Esophagus squamous epithelium (tissue), 4 donors: ENCODE results near the gene HOXB4.

ENCODE experiments used
- POLR2A ChIP-seq, 4 donors: fragments of 450-650 bp; IDR thresholded peaks; one replicate each; pipeline ENCODE4 v1.6.1; 2017; ENCODE audit warnings: antibody characterized with exemption in 4 of 4, mild to moderate bottlenecking in 4 of 4, moderate library complexity in 3 of 4
- TF ChIP-seq, protein P1 (sequence below), 6 experiments: fragments of 450-650 bp in 4 of 6; fragments of 200-600 bp in 2 of 6; sonication (generic) in 2 of 6; IDR thresholded peaks; one replicate each; pipeline ENCODE4 v1.5.1; 2016 to 2019; ENCODE audit warnings: antibody characterized with exemption in 6 of 6, mild to moderate bottlenecking in 4 of 6, moderate library complexity in 4 of 6

DNA sequence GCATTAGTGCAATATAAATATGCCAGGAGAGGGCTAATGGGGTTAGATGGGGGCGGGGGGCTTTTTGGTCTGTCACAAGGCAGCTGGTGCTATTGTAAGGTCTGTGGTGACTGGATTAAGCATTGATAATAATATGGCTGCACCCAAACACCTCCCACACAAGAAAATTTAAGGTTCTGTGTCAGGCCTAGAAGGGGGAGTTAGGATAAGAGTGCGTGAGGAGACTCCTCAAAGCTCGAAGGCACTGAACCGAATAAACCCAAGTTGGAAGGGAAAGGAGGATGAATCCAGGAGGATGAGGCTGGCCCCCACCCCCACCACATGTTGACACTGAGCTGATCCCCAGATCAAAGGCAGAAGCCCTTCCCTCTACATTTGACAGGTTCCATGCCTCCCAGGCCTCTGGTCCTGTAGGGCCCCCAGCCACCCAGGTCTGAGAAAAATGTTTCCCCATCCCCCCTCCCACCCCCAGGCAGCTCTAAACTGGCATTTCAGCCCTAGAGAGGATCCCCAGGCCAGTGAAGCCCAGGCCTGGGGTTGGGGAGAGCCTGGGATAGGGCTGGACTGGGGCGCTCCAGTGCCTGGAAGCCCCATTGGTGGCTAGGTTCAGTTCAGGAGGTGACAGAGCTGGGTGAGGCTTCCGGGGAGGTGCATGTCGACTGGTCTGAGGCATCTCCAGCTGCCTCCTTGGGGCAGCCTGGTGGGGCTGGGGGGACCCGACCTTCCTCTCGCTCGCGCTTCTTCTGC lies 49.0 kb downstream of the HOXB4 start:
- TF ChIP-seq, protein P1, sequence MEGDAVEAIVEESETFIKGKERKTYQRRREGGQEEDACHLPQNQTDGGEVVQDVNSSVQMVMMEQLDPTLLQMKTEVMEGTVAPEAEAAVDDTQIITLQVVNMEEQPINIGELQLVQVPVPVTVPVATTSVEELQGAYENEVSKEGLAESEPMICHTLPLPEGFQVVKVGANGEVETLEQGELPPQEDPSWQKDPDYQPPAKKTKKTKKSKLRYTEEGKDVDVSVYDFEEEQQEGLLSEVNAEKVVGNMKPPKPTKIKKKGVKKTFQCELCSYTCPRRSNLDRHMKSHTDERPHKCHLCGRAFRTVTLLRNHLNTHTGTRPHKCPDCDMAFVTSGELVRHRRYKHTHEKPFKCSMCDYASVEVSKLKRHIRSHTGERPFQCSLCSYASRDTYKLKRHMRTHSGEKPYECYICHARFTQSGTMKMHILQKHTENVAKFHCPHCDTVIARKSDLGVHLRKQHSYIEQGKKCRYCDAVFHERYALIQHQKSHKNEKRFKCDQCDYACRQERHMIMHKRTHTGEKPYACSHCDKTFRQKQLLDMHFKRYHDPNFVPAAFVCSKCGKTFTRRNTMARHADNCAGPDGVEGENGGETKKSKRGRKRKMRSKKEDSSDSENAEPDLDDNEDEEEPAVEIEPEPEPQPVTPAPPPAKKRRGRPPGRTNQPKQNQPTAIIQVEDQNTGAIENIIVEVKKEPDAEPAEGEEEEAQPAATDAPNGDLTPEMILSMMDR (IDR thresholded peaks at IDR 0.05), result no peak
- TF ChIP-seq POLR2A (IDR thresholded peaks at IDR 0.05), result no peak
